HEK293 (cell line): Measurements from ENCODE around the gene RAB11FIP5.

ENCODE experiments used
- MYNN ChIP-seq: fragments of 450-650 bp; formaldehyde crosslinking; IDR thresholded peaks from 2 replicates; pipeline ENCODE4 v1.5.1; 2016; ENCODE audit warnings: missing biosample characterization, missing genetic modification characterization, borderline replicate concordance
- TRIM28 ChIP-seq: IDR thresholded peaks from 2 replicates; pipeline ENCODE4 v1.6.1; 2011; ENCODE audit warnings: low read length, control low read depth, borderline replicate concordance
- WT1 ChIP-seq: fragments of 450-650 bp; formaldehyde crosslinking; IDR thresholded peaks from 2 replicates; pipeline ENCODE4 v1.5.1; 2016; ENCODE audit warnings: missing biosample characterization, missing genetic modification characterization
- ZNF214 ChIP-seq: fragments of 450-650 bp; formaldehyde crosslinking; IDR thresholded peaks from 2 replicates; pipeline ENCODE4 v1.5.1; 2017; ENCODE audit warnings: missing biosample characterization, mild to moderate bottlenecking, missing genetic modification characterization, borderline replicate concordance
- ZNF510 ChIP-seq: fragments of 450-650 bp; formaldehyde crosslinking; IDR thresholded peaks from 2 replicates; pipeline ENCODE4 v1.5.1; 2018; ENCODE audit warnings: mild to moderate bottlenecking, missing genetic modification characterization, missing biosample characterization; ENCODE audit not compliant: insufficient replicate concordance
- TF ChIP-seq, protein P1 (sequence below): fragments of 450-650 bp; formaldehyde crosslinking; IDR thresholded peaks from 2 replicates; pipeline ENCODE4 v1.5.1; 2016; ENCODE audit warnings: missing biosample characterization, missing genetic modification characterization

DNA sequence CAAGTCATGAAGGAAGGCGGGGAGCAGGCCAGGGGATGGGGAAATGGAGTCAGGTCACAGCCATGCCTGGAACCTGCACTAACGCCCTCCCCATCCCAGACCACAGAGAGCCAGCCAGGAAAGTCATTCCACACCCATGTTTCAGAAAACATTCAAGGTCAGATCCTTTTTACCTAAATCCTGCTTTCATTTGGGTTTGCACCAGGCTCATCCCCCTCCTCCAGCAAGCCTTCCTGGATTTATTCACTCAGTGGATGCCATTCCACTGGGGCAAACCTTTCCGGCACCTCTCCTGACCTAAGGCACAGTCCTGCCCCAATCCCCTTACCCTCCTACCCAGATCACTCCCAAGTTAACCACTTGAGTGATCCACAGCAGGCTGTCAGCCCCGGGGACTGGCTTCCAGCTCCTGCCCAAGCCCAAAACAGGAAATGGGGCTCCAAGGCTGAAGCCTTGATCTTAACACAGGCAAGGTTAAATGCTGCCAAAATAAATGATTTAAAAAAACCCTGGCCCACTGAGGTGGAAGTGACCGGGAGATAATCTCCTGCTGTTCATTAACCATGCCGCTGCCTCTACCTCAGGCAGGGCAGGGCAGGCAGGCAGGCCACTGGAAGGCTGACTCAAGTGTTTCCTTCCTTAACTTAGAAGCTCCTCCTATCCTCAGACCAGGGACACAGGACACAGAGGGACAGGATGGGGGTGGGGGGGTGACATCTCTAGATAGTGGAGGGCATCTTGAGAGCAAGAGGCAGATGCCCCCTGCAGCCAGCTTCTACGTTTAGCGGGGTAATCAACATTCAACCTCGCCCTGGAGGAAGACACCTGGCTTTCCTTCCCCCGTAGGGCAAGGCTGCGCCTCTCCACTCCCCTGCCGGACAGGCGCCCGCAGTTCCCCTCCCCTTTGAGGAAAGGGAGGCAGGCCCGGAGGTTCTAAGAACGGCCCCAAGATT is 1.4 kb downstream of the RAB11FIP5 start:
- TF ChIP-seq ZNF214 (tag by site-specific recombination), result no peak
- no peak for TF ChIP-seq WT1 (tag by site-specific recombination)
- no peak for TF ChIP-seq TRIM28
- TF ChIP-seq, protein P1, sequence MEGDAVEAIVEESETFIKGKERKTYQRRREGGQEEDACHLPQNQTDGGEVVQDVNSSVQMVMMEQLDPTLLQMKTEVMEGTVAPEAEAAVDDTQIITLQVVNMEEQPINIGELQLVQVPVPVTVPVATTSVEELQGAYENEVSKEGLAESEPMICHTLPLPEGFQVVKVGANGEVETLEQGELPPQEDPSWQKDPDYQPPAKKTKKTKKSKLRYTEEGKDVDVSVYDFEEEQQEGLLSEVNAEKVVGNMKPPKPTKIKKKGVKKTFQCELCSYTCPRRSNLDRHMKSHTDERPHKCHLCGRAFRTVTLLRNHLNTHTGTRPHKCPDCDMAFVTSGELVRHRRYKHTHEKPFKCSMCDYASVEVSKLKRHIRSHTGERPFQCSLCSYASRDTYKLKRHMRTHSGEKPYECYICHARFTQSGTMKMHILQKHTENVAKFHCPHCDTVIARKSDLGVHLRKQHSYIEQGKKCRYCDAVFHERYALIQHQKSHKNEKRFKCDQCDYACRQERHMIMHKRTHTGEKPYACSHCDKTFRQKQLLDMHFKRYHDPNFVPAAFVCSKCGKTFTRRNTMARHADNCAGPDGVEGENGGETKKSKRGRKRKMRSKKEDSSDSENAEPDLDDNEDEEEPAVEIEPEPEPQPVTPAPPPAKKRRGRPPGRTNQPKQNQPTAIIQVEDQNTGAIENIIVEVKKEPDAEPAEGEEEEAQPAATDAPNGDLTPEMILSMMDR (tag by site-specific recombination), result no peak
- TF ChIP-seq MYNN, result no peak
- TF ChIP-seq ZNF510, result no peak
